GM12878 (cell line): ENCODE measurements around the gene CGB5.

Experiments
- BHLHE40 ChIP-seq, 2 experiments: fragments of 450-650 bp in 1 of 2; IDR thresholded peaks; 2 replicates each; pipeline ENCODE4 v1.6.1; 2011 to 2017; ENCODE audit warnings: low read depth in 2 of 2, borderline replicate concordance in 1 of 2, improper control_type of control experiment in 1 of 2, low read length in 1 of 2, mild to moderate bottlenecking in 1 of 2
- CTCF ChIP-seq, 3 experiments: IDR thresholded peaks in 2 of 3; conservative IDR thresholded peaks in 1 of 3; 2 replicates each; pipeline ENCODE4 v1.5.1; 2011; ENCODE audit warnings: low read depth in 3 of 3, low read length in 3 of 3, mild to moderate bottlenecking in 3 of 3, control low read depth in 2 of 3, moderate library complexity in 2 of 3, inconsistent platforms in 1 of 3, mixed read lengths in 1 of 3; ENCODE audit not compliant: control insufficient read depth in 2 of 3, insufficient read depth in 1 of 3; ENCODE audit errors: extremely low read depth in 1 of 3
- MAX ChIP-seq: IDR thresholded peaks from 2 replicates; pipeline ENCODE4 v1.6.1; 2012; ENCODE audit warnings: low read depth, low read length, improper control_type of control experiment
- MEF2B ChIP-seq: fragments of 450-650 bp; IDR thresholded peaks from 2 replicates; pipeline ENCODE4 v1.6.1; 2018; ENCODE audit warnings: mild to moderate bottlenecking, moderate library complexity; ENCODE audit not compliant: partially characterized antibody, poor library complexity, severe bottlenecking
- NR2C2 ChIP-seq: IDR thresholded peaks from 2 replicates; pipeline ENCODE4 v1.6.1; 2011; ENCODE audit warnings: borderline replicate concordance, low read depth; ENCODE audit not compliant: control insufficient read depth, insufficient read length
- POLR2A ChIP-seq: IDR thresholded peaks from 2 replicates; pipeline ENCODE4 v1.6.1; 2011; ENCODE audit warnings: low read depth, mild to moderate bottlenecking, low read length
- RAD21 ChIP-seq: IDR thresholded peaks from 2 replicates; pipeline ENCODE4 v1.6.1; 2011; ENCODE audit warnings: mild to moderate bottlenecking, low read depth, low read length, moderate library complexity; ENCODE audit not compliant: insufficient read depth
- RCOR1 ChIP-seq: conservative IDR thresholded peaks from 2 replicates; pipeline ENCODE4 v1.6.1; 2012; ENCODE audit warnings: low read depth, low read length, improper control_type of control experiment
- SMC3 ChIP-seq: IDR thresholded peaks from 2 replicates; pipeline ENCODE4 v1.6.1; 2011; ENCODE audit warnings: low read length, improper control_type of control experiment, borderline replicate concordance
- ZNF24 ChIP-seq: fragments of 450-650 bp; IDR thresholded peaks from 2 replicates; pipeline ENCODE4 v1.6.1; 2017; ENCODE audit warnings: antibody characterized with exemption, mild to moderate bottlenecking

- TF ChIP-seq BHLHE40 (IDR thresholded peaks at IDR 0.05; ENCODE audit: borderline replicate concordance in 1 of 2, low read depth in 2 of 2, low read length in 1 of 2) (no peak; a peak in 1 of 4 replicates), POLR2A (no peak), SMC3 (no peak), RAD21 (no peak), RCOR1 (no peak), NR2C2 (no peak), CTCF (IDR thresholded peaks at IDR 0.05 in 2 of 3, conservative IDR thresholded peaks at IDR 0.05 in 1 of 3; ENCODE audit: control insufficient read depth in 2 of 3, extremely low read depth in 1 of 3, insufficient read depth in 1 of 3, low read depth in 3 of 3, low read length in 3 of 3) (no peak), ZNF24 (no peak), MAX (no peak), MEF2B (no peak)
These were observed 42.2 kb downstream of the CGB5 start for GRCh38 chr19:49085868-49086232.
